H1 (cell line): ENCODE data around the gene UROD. TPM values are rescaled to one million over a fixed set of nuclear protein-coding genes. Genes with fewer than 3 reads are reported as not detected.

Experiments used
- ASH2L ChIP-seq: fragments of 200-600, 300-600 bp; sonication (generic); IDR thresholded peaks from one replicate; pipeline ENCODE4 v1.7.1; 2017; ENCODE audit warnings: low read length
- EP300 ChIP-seq, 2 experiments: IDR thresholded peaks; 1 replicate in 1 of 2; 2 replicates in 1 of 2; pipeline ENCODE4 v1.6.1; 2011 to 2012; ENCODE audit warnings: low read depth in 2 of 2, low read length in 2 of 2, mild to moderate bottlenecking in 2 of 2, borderline replicate concordance in 1 of 2, inconsistent platforms in 1 of 2, moderate library complexity in 1 of 2
- polyA plus RNA-seq, 7 experiments: library from polyadenylated mRNA; depleted of rRNA in 3 of 7; stranded (reverse) in 5 of 7; unstranded in 2 of 7; fragments of >200 nt in 5 of 7; fragments of 200-250 nt in 2 of 7; gene quantifications; 1 replicate in 5 of 7; 2 replicates in 1 of 7; 4 replicates in 1 of 7; pipeline versions ENCODE4 v1.2.1 to v1.2.3, GENCODE V29; 2011 to 2013; ENCODE audit warnings: missing spikeins in 2 of 7, mixed read lengths in 2 of 7
- total RNA-seq: library from RNA; stranded (reverse); fragmentation: NEBNext Ultra II Directional; extraction: Animal tissue kit (Norgen Biotek cat#: 25700); gene quantifications from 2 replicates; pipeline ENCODE4 v1.2.1, GENCODE V29; 2021

Gene UROD
- total and polyA plus RNA-seq, 2 of the 8 experiments (the other 6 are each of a cell fraction or from before 2014, with no cell fraction given), result 86.6 to 220 TPM

- no peak for TF ChIP-seq ASH2L
- TF ChIP-seq EP300 (IDR thresholded peaks at IDR 0.05; ENCODE audit: borderline replicate concordance in 1 of 2, low read depth in 2 of 2, low read length in 2 of 2), result no peak
These were observed 49.3 kb upstream of the UROD start (continued) for GRCh38 chr1:44962729-44963128.
